ENCODE data around the gene PLXNA1. TPM values are rescaled to one million over a fixed set of nuclear protein-coding genes. Genes with fewer than 3 reads are reported as not detected.
A peak's percentile ranks its signal among the peaks of the same experiment; 100 is the strongest.

Gene PLXNA1
- total and polyA plus RNA-seq, 7 donors: 7.7 to 20.1 (median 15.2) TPM

DNA sequence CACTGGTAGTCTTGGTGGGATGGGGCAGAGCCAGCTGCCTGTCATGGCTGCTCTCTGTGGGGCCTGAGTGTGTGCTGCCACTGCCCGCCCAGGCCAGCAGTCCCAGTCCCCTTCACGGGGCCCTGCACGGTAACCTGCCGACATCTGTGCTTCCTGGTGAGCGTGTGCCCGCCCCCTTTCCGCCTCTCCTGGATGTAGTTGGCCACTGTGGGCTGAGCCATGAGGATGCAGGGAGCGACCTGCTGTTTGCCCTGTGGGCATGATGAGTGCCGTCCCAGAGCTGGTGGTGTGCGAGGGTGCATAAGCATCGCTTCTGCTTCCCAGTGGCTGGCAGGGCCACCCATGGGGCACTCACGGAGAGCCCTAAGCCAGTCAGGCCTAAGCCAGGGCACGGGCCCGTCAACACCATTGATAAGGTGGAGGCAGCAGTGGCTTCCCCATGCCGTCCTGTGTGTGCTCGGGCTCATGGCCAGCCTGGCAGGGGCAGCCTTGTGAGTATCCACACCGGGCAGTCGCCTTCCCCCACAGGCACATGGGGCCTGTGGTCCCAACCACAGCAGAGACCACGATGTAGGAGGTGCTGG, 14.6 kb downstream of the PLXNA1 start:
- WGBS, 3 donors: 92 to 95% (median 93%) methylated on average over 14 to 19 of the region's 19 CpGs
- peaks cover 36% of the 10 kb centered on the region for H3K4me1 ChIP-seq

DNA sequence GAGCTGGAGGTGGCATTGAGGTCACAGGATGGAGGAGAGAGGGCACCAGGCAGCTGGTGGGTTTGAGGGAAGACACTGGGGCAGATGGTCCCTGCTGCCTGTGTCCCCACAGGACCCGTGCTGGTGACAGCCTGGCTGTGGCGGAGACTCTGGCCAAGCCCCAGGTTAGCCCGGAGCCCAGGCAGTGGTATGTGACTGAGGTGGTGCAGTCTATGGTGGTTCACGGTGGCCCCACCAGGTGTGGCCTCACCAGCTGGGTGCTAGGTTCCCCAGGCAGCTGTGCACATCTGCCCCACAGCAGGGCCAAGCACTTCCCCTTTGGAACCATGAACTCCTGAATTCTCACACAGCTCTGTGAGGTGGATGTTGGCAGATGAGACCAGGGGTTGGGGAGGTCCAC, 15.4 kb downstream of the PLXNA1 start:
- 63 to 68% (median 65%) methylated on average over 4 of the region's 4 CpGs for WGBS, 3 donors
- peaks cover 31% of the 10 kb centered on the region for H3K4me1 ChIP-seq
- no peak for ATAC-seq

More for the DNA sequence above, 14.6 kb downstream of the PLXNA1 start:
- Histone ChIP-seq H3K9me3 (no peaks in the 10 kb centered on the region), H3K27ac (no peak overlapping the region), H3K27me3 (ENCODE audit: insufficient read depth in 3 of 3, low read length in 2 of 3) (no peaks in the 10 kb centered on the region), H3K36me3 (ENCODE audit: insufficient read depth in 1 of 2, low read depth in 1 of 2) (no peaks in the 10 kb centered on the region), H3K4me3 (no peak overlapping the region)
- intact Hi-C loops (cut with DNase I): no loop called here
- no peak for ATAC-seq
- TF ChIP-seq, protein P1, sequence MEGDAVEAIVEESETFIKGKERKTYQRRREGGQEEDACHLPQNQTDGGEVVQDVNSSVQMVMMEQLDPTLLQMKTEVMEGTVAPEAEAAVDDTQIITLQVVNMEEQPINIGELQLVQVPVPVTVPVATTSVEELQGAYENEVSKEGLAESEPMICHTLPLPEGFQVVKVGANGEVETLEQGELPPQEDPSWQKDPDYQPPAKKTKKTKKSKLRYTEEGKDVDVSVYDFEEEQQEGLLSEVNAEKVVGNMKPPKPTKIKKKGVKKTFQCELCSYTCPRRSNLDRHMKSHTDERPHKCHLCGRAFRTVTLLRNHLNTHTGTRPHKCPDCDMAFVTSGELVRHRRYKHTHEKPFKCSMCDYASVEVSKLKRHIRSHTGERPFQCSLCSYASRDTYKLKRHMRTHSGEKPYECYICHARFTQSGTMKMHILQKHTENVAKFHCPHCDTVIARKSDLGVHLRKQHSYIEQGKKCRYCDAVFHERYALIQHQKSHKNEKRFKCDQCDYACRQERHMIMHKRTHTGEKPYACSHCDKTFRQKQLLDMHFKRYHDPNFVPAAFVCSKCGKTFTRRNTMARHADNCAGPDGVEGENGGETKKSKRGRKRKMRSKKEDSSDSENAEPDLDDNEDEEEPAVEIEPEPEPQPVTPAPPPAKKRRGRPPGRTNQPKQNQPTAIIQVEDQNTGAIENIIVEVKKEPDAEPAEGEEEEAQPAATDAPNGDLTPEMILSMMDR (IDR thresholded peaks at IDR 0.05): no peak
- DNase-seq: no peak

DNA sequence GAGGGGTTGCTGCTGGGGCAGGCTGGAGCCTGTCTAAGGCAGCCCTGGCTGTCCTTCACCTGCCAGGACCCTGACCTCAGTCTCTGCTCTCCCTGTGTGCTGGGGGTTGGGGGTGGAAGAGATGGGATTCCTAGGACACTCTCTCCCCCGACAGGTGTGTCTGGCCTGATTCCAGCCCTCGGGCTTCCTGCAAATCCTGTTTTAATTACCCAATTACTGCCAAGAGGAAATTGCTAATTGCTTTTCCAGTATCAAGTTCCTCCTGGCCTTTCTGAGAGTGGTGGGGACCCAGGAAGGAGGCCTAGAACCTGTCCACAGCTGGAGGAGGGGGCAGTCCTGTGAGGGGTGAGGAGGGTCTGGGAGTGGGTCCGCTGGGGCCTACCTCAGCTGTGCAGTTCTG, 15.8 kb downstream of the PLXNA1 start:
- Histone ChIP-seq H3K27ac (no peak overlapping the region), H3K4me1 (peaks cover 31% of the 10 kb centered on the region), H3K36me3 (ENCODE audit: insufficient read depth in 1 of 2, low read depth in 1 of 2) (no peaks in the 10 kb centered on the region), H3K4me3 (no peak overlapping the region), H3K27me3 (ENCODE audit: insufficient read depth in 3 of 3, low read length in 2 of 3) (no peaks in the 10 kb centered on the region), H3K9me3 (no peaks in the 10 kb centered on the region)
- no peak for ATAC-seq
- DNase-seq: no peak
- 14 to 46% (median 39%) methylated on average over 2 to 3 of the region's 3 CpGs for WGBS, 3 donors
- TF ChIP-seq, protein P1 (IDR thresholded peaks at IDR 0.05): no peak
- intact Hi-C loops (cut with DNase I): no loop called here

More for the DNA sequence above, 15.4 kb downstream of the PLXNA1 start:
- H3K27ac ChIP-seq: no peak overlapping the region
- intact Hi-C loops (cut with DNase I): no loop called here
- no peaks in the 10 kb centered on the region for H3K27me3 ChIP-seq (ENCODE audit: insufficient read depth in 3 of 3, low read length in 2 of 3)
- H3K4me3 ChIP-seq: no peak overlapping the region
- DNase-seq: no peak
- TF ChIP-seq, protein P1 (IDR thresholded peaks at IDR 0.05): no peak
- H3K9me3 ChIP-seq: no peaks in the 10 kb centered on the region
- no peaks in the 10 kb centered on the region for H3K36me3 ChIP-seq (ENCODE audit: insufficient read depth in 1 of 2, low read depth in 1 of 2)

DNA sequence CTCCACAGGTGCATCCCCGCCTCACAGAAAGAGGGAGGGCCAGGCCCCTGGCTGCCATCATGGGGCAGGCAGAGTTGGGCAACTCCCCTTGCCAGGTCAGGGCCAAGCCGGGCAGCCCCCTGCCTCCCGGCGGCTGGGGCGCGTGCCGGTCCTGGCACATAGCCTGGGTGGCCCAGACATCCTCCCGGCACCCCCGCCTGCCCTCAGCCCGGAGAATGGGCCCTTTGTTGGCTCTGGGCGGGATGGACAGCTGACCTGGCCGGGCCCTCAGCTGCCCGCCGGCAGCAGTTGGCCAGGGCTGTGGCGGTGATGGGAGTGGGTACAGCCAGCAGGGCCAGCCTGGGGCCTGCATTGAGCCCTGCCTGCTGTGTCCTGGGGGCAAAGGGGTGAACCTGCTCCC, 16.5 kb downstream of the PLXNA1 start:
- no peaks in the 10 kb centered on the region for H3K9me3 ChIP-seq
- DNase-seq (no peak), ATAC-seq (peak in 1 of 4 donors; percentile 42)
- H3K36me3 ChIP-seq (ENCODE audit: insufficient read depth in 1 of 2, low read depth in 1 of 2): no peaks in the 10 kb centered on the region
- intact Hi-C loops (cut with DNase I): no loop called here
- peaks cover 26% of the 10 kb centered on the region for H3K4me1 ChIP-seq
- WGBS, 3 donors: 34 to 65% (median 43%) methylated on average over 8 to 15 of the region's 15 CpGs
- no peak overlapping the region for H3K4me3 ChIP-seq
- H3K27me3 ChIP-seq (ENCODE audit: insufficient read depth in 3 of 3, low read length in 2 of 3): no peaks in the 10 kb centered on the region
- TF ChIP-seq, protein P1 (IDR thresholded peaks at IDR 0.05): no peak
- H3K27ac ChIP-seq: no peak overlapping the region

DNA sequence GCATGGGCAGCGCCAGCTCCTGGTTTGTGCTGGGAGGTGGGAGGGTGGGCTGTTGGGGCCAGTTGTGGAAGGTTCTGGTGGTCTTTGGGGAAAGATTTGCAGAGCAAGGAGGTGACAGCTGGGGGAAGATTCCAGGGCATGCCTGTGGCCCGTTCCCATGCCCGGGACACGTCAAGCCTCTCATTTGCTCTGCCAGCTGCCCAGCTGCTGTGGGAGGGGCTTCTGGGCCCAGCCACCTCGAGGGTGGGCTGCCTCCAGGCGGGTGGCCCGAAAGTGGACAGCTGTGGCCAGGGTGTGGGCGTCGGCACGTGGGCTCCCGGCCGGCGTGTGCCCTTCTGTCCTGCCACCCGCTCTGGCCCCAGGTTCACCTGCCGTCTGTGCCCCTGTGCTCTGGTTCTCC, 17.2 kb downstream of the PLXNA1 start:
- Histone ChIP-seq H3K4me1 (peaks cover 19% of the 10 kb centered on the region), H3K9me3 (no peaks in the 10 kb centered on the region), H3K27ac (no peak overlapping the region), H3K4me3 (no peak overlapping the region), H3K36me3 (ENCODE audit: insufficient read depth in 1 of 2, low read depth in 1 of 2) (no peaks in the 10 kb centered on the region), H3K27me3 (ENCODE audit: insufficient read depth in 3 of 3, low read length in 2 of 3) (no peaks in the 10 kb centered on the region)
- intact Hi-C loops (cut with DNase I): no loop called here
- DNase-seq (no peak), ATAC-seq (peak; percentile 23 to 68 (median 49))
- WGBS, 3 donors: 37 to 60% (median 42%) methylated on average over 11 to 15 of the region's 15 CpGs
- TF ChIP-seq, protein P1 (IDR thresholded peaks at IDR 0.05): no peak

All from psoas muscle (tissue), 8 donors.